ENCODE measurements around the gene HSF5. TPM values are rescaled to one million over a fixed set of nuclear protein-coding genes. Genes with fewer than 3 reads are reported as not detected.
A peak's percentile ranks its signal among the peaks of the same experiment; 100 is the strongest.

The HSF5 gene
- total RNA-seq, 2 donors from 2014 or later: 0.09 to 0.22 TPM

GRCh38 chr17:58370716-58371115 is 117.5 kb downstream of the HSF5 start:
- H3K9me3 ChIP-seq (ENCODE audit: control insufficient read depth, low read length): no peaks in the 10 kb centered on the region
- no peak for DNase-seq
- H3K27me3 Mint-ChIP-seq (ENCODE audit: insufficient read depth): no peaks in the 10 kb centered on the region
- H3K4me3 ChIP-seq (ENCODE audit: low read length): no peak overlapping the region
- no peak overlapping the region for H3K27ac ChIP-seq (ENCODE audit: low read depth, low read length)
- H3K4me1 Mint-ChIP-seq: peaks cover 3% of the 10 kb centered on the region
- no peaks in the 10 kb centered on the region for H3K36me3 ChIP-seq (ENCODE audit: control insufficient read depth, insufficient read depth, low read length)
- H3K4me3 Mint-ChIP-seq: no peak overlapping the region
- no peaks in the 10 kb centered on the region for H3K27me3 ChIP-seq (ENCODE audit: control insufficient read depth, insufficient read depth, low read length, poor library complexity, severe bottlenecking)
- no peaks in the 10 kb centered on the region for H3K36me3 Mint-ChIP-seq (ENCODE audit: low read depth)
- no peaks in the 10 kb centered on the region for H3K9me3 Mint-ChIP-seq
- no peak overlapping the region for H3K27ac Mint-ChIP-seq
- H3K4me1 ChIP-seq (ENCODE audit: control insufficient read depth, insufficient read depth, low read length): no peaks in the 10 kb centered on the region
- no peak for TF ChIP-seq CTCF (conservative IDR thresholded peaks at IDR 0.05)
- no peak overlapping the region for H3K9ac ChIP-seq (ENCODE audit: extremely low read depth, low read length, poor library complexity, severe bottlenecking)
- WGBS, 2 experiments (ENCODE audit: insufficient coverage in 1 of 2, insufficient read length in 1 of 2): 90 to 98% methylated on average over 7 to 9 of the region's 9 CpGs

- 93% methylated on average over 3 of the region's 5 CpGs; no CpG with 5 or more reads in 1 of the 2 experiments for WGBS, 2 experiments (ENCODE audit: insufficient coverage in 1 of 2, insufficient read length in 1 of 2)
- Mint-ChIP-seq H3K4me1 (no peaks in the 10 kb centered on the region), H3K4me3 (no peak overlapping the region), H3K27ac (no peak overlapping the region), H3K36me3 (ENCODE audit: low read depth) (no peaks in the 10 kb centered on the region), H3K9me3 (no peaks in the 10 kb centered on the region), H3K27me3 (ENCODE audit: insufficient read depth) (no peaks in the 10 kb centered on the region)
- Histone ChIP-seq H3K4me1 (ENCODE audit: control insufficient read depth, insufficient read depth, low read length) (no peaks in the 10 kb centered on the region), H3K4me3 (ENCODE audit: low read length) (no peak overlapping the region), H3K27ac (ENCODE audit: low read depth, low read length) (no peak overlapping the region), H3K9me3 (ENCODE audit: control insufficient read depth, low read length) (no peaks in the 10 kb centered on the region), H3K36me3 (ENCODE audit: control insufficient read depth, insufficient read depth, low read length) (no peaks in the 10 kb centered on the region), H3K9ac (ENCODE audit: extremely low read depth, low read length, poor library complexity, severe bottlenecking) (no peak overlapping the region), H3K27me3 (ENCODE audit: control insufficient read depth, insufficient read depth, low read length, poor library complexity, severe bottlenecking) (no peaks in the 10 kb centered on the region)
- peak; percentile 10 for DNase-seq
- TF ChIP-seq CTCF (conservative IDR thresholded peaks at IDR 0.05): no peak
These were observed 117.9 kb downstream of the HSF5 start for GRCh38 chr17:58370309-58370708.

Other genes with a start within 250 kb of the HSF5 start
- not detected for gene LPO, start 249.8 kb downstream of the HSF5 start, total RNA-seq
- not detected for gene MPO, start 207.5 kb downstream of the HSF5 start, total RNA-seq
- gene TSPOAP1, start 159.6 kb downstream of the HSF5 start, total RNA-seq: 10 to 100 TPM; 31.3 to 36.8 TPM
- 10 to 100 TPM; 97.2 to 98.8 TPM for gene SUPT4H1, start 136.2 kb downstream of the HSF5 start, total RNA-seq
- 1 to 10 TPM; 3.2 to 4.1 TPM for gene RNF43, start 70.9 kb downstream of the HSF5 start, total RNA-seq
- gene MTMR4, start 26.2 kb upstream of the HSF5 start, total RNA-seq: 10 to 100 TPM; 39.4 to 52.9 TPM
- under 1 TPM; 0.09 to 0.18 TPM for gene TEX14, start 203.6 kb upstream of the HSF5 start, total RNA-seq
- 10 to 100 TPM; 18.0 to 26.5 TPM for gene RAD51C, start 204.2 kb upstream of the HSF5 start, total RNA-seq